Motor neuron (in vitro differentiated cells): ENCODE data around the gene CUL5. TPM values are rescaled to one million over a fixed set of nuclear protein-coding genes. Genes with fewer than 3 reads are reported as not detected.
"Not testable (repeated sequence)": the region's sequence is repeated elsewhere in the genome, so short reads cannot be mapped to it uniquely, and the experiment has no call there.

Source experiments
- ATAC-seq, 8 experiments: fragments of 200-7000 bp; cut with Tn5 transposase; replicated peaks in 6 of 8; 2 replicates each; pipeline ENCODE4 v1.8.0; 2021; ENCODE audit warnings: mild to moderate bottlenecking in 8 of 8, moderate library complexity in 8 of 8
- H3K27ac ChIP-seq, 2 donors: fragments of 250-450 bp; sonication (Bioruptor Pico); 2 replicates each; pipeline ENCODE4 v1.9.0; 2021; ENCODE audit warnings: antibody characterized with exemption in 2 of 2, mild to moderate bottlenecking in 2 of 2, moderate library complexity in 1 of 2
- H3K4me1 ChIP-seq, 2 donors: fragments of 250-450 bp; sonication (Bioruptor Pico); replicated peaks in 1 of 2; 2 replicates each; pipeline ENCODE4 v1.6.1; 2021; ENCODE audit warnings: antibody characterized with exemption in 2 of 2, mild to moderate bottlenecking in 2 of 2, moderate library complexity in 1 of 2
- H3K4me3 ChIP-seq, 5 donors: fragments of 250-450 bp; sonication (Bioruptor Pico); 2 replicates each; pipeline ENCODE4 v1.9.0; 2021; ENCODE audit warnings: antibody characterized with exemption in 5 of 5, mild to moderate bottlenecking in 5 of 5, moderate library complexity in 4 of 5
- WGBS, 10 experiments: fragments of 450-650 bp; shearing (Covaris generic); methylation state at CpG; one replicate each; pipeline ENCODE4 v1.0.0; 2022; 5-methylcytosine and 5-hydroxymethylcytosine counted together
- in situ Hi-C, 9 experiments: fragments of 400-800 bp; cut with MboI; loops; one replicate each; pipeline ENCODE4 v1.15.0; 2021; ENCODE audit warnings: low sequenced_read_pairs in 9 of 9, low pct_unique_long_range_greater_than_20kb in 2 of 9; ENCODE audit not compliant: unreplicated experiment in 9 of 9
- total RNA-seq, 8 experiments: library from RNA; unstranded; fragments of 300-600 nt; gene quantifications; 2 replicates each; pipeline versions ENCODE4 v1.2.3 to v1.2.4, GENCODE V29; 2022

Gene CUL5
- total RNA-seq, 8 experiments from 2014 or later = 20.1 to 31.4 (median 24.3) TPM

GRCh38 chr11:108132993-108133538 lies 124.4 kb downstream of the CUL5 start:
- H3K4me3 ChIP-seq, H3K27ac ChIP-seq, H3K4me1 ChIP-seq, in situ Hi-C loops, ATAC-seq: not testable (repeated sequence)
- 80 to 100% (median 100%) methylated on average over 1 to 2 of the region's 2 CpGs; no CpG with 5 or more reads in 6 of the 10 experiments for WGBS, 10 experiments

DNA sequence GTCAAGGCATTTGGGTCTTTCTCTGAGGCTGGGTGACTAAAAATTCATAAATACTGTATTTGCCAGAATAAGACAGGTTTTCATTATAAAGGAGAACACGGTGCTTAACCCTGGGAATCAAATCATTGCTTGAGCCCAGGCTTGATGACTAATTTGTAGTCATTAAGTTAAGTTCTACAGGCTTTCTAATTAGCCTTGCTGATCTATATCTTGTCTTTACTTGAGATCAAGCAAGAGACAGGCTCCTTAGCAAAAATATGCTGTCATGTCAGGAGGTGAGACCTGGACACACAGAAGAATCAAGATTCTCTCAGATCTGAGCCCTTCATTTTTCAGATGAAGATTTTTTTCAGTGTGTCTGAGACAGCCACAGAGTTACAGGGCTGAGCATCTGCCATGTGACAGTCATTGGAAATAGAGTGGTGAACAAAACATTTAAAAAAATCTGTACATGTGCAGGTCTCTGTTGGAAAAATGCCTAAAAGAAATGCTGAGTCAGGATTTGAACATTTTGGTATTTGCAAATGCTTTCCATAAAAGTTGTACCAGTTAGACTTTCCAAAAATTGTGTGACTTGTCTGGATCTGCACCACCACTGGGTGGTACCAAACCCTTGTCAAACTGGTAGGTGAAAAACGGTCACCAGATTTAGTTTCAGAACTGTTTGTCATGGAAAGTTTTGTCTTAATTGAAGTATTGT lies 127.3 kb downstream of the CUL5 start:
- Histone ChIP-seq H3K4me1 (no peaks in the 10 kb centered on the region), H3K27ac (no peak overlapping the region), H3K4me3 (no peak overlapping the region)
- 25 to 100% (median 73%) methylated on average over 1 to 2 of the region's 2 CpGs; no CpG with 5 or more reads in 1 of the 10 experiments for WGBS, 10 experiments
- in situ Hi-C loops = no loop called here
- peak in 3 of 8 experiments; percentile 70 to 84 (median 79) for ATAC-seq

DNA sequence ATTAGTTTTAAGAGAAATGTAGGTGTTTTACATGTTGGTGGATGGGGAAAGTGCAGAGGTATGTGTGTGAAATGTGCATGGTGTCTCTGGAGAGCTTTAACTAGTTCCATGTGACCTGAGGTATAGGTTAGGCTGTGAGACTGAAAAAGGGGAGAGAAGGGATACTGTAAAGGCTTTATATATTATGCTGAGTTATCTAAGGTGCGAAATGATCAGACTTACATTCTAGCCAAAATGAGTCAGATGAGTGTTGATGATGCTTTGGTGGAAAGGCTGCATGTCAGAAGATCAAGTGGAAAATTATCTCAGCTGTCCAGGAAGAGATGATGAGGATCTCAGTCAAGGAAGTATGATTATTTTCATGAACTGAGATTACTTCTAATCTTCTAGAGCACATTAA lies 128.5 kb downstream of the CUL5 start:
- H3K4me3 ChIP-seq = no peak overlapping the region
- 80 to 100% (median 100%) methylated on average over 1 of the region's 1 CpG; no CpG with 5 or more reads in 5 of the 10 experiments for WGBS, 10 experiments
- in situ Hi-C loops = no loop called here
- no peaks in the 10 kb centered on the region for H3K4me1 ChIP-seq
- no peak for ATAC-seq
- no peak overlapping the region for H3K27ac ChIP-seq

- Histone ChIP-seq H3K27ac (no peak overlapping the region), H3K4me1 (no peaks in the 10 kb centered on the region), H3K4me3 (no peak overlapping the region)
- in situ Hi-C loops = no loop called here
- ATAC-seq = no peak
- 60 to 98% (median 93%) methylated on average over 1 to 7 of the region's 7 CpGs; no CpG with 5 or more reads in 3 of the 10 experiments for WGBS, 10 experiments
Measured at GRCh38 chr11:108142304-108142703, 133.6 kb downstream of the CUL5 start.

- in situ Hi-C loops = no loop called here
- ATAC-seq = no peak
- Histone ChIP-seq H3K4me3 (no peak overlapping the region), H3K4me1 (no peaks in the 10 kb centered on the region), H3K27ac (no peak overlapping the region)
- 67 to 100% (median 97%) methylated on average over 1 to 3 of the region's 3 CpGs; no CpG with 5 or more reads in 1 of the 10 experiments for WGBS, 10 experiments
Measured at GRCh38 chr11:108144615-108145014, 135.9 kb downstream of the CUL5 start.

DNA sequence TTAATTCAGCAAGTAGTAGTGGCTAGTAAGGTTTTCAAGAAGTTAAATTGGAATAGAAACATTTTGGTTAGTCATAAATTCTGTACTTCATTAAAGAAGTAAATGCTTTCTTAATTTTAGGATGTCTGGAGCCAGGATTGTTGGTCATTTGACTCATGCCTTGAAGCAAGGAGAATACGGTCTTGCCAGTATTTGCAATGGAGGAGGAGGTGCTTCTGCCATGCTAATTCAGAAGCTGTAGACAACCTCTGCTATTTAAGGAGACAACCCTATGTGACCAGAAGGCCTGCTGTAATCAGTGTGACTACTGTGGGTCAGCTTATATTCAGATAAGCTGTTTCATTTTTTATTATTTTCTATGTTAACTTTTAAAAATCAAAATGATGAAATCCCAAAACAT lies 138.5 kb downstream of the CUL5 start:
- peak in 2 of 8 experiments; percentile 50 to 73 for ATAC-seq
- in situ Hi-C loops = no loop called here
- no peak overlapping the region for H3K4me3 ChIP-seq
- no peaks in the 10 kb centered on the region for H3K4me1 ChIP-seq
- H3K27ac ChIP-seq = no peak overlapping the region
- WGBS, 10 experiments = 0 to 89% (median 33%) methylated on average over 1 of the region's 1 CpG; no CpG with 5 or more reads in 5 of the 10 experiments

- WGBS, 10 experiments = 63 to 100% (median 90%) methylated on average over 2 to 3 of the region's 3 CpGs; no CpG with 5 or more reads in 1 of the 10 experiments
- in situ Hi-C loops = no loop called here
Measured at GRCh38 chr11:108148556-108148955, 139.9 kb downstream of the CUL5 start.

GRCh38 chr11:108154591-108154990 lies 145.9 kb downstream of the CUL5 start:
- H3K4me3 ChIP-seq = no peak overlapping the region
- no peaks in the 10 kb centered on the region for H3K4me1 ChIP-seq
- in situ Hi-C loops = loop anchor here in 1 of 9 experiments (25.0 kb wide), 1 partner anchor 158 kb away; no protein-coding TSS in a partner anchor
- WGBS, 10 experiments = 56 to 100% (median 90%) methylated on average over 1 to 2 of the region's 2 CpGs; no CpG with 5 or more reads in 1 of the 10 experiments
- ATAC-seq = peak in 1 of 8 experiments; percentile 71
- H3K27ac ChIP-seq = no peak overlapping the region

More at GRCh38 chr11:108148556-108148955, 139.9 kb downstream of the CUL5 start:
- Histone ChIP-seq H3K4me3 (no peak overlapping the region), H3K27ac (no peak overlapping the region), H3K4me1 (no peaks in the 10 kb centered on the region)
- ATAC-seq = no peak

Other genes starting within 250 kb of the CUL5 start
- gene SLC35F2, start 150.1 kb upstream of the CUL5 start, total RNA-seq = 10 to 100 TPM in 3 of 8 experiments, 1 to 10 TPM in 5; 2.2 to 22.8 (median 5.4) TPM
- 10 to 100 TPM in 2 of 8 experiments, 1 to 10 TPM in 3, not detected in 3; 7.0 to 11.1 (median 9.0) TPM for gene RAB39A, start 80.5 kb upstream of the CUL5 start, total RNA-seq
- gene ACAT1, start 112.7 kb downstream of the CUL5 start, total RNA-seq = 100 to 1,000 TPM in 1 of 8 experiments, 10 to 100 TPM in 7; 35.0 to 107 (median 51.3) TPM
- 10 to 100 TPM; 12.8 to 29.4 (median 17.1) TPM for gene NPAT, start 213.7 kb downstream of the CUL5 start, total RNA-seq
- gene ATM, start 214.2 kb downstream of the CUL5 start, total RNA-seq = 100 to 1,000 TPM in 1 of 8 experiments, 10 to 100 TPM in 7; 41.2 to 132 (median 59.1) TPM